HEK293 (cell line): ENCODE measurements around the gene ZNF462.

Experiments
- CTCF ChIA-PET: fragments of 350-600 bp; formaldehyde crosslinking; extraction: SDS; loops from one replicate; lab custom pipeline; 2021; ENCODE audit warnings: antibody characterized with exemption; lab: Yijun Ruan, JAX
- POLR2A ChIA-PET: fragments of 300-600 bp; formaldehyde crosslinking; extraction: SDS; loops from one replicate; lab custom pipeline; 2020; ENCODE audit warnings: antibody characterized with exemption, inconsistent platforms; lab: Yijun Ruan, JAX
- H3K27ac ChIP-seq: fragments of 200-500 bp; sonication (Bioruptor generic); 2 replicates; pipeline ENCODE4 v1.5.1; 2014; ENCODE audit warnings: low read depth, low read length, control low read depth, inconsistent platforms; ENCODE audit errors: extremely low read depth
- H3K36me3 ChIP-seq, 2 experiments: fragments of 200-500 bp in 1 of 2; sonication (Bioruptor generic) in 1 of 2; 1 replicate in 1 of 2; 2 replicates in 1 of 2; pipeline ENCODE4 v1.5.1; 2014 to 2017; ENCODE audit warnings: inconsistent platforms in 2 of 2, low read length in 2 of 2; ENCODE audit not compliant: control insufficient read depth in 2 of 2, insufficient read depth in 1 of 2
- H3K4me1 ChIP-seq: fragments of 200-500 bp; sonication (Bioruptor generic); 2 replicates; pipeline ENCODE4 v1.5.1; 2014; ENCODE audit warnings: mild to moderate bottlenecking, low read length, inconsistent platforms; ENCODE audit not compliant: control insufficient read depth, insufficient read depth
- H3K4me3 ChIP-seq: 2 replicates; pipeline ENCODE4 v1.5.1; 2011; ENCODE audit warnings: low read depth, mild to moderate bottlenecking, control low read depth, low read length, moderate library complexity
- H3K9me3 ChIP-seq: fragments of 200-500 bp; sonication (Bioruptor generic); 2 replicates; pipeline ENCODE4 v1.5.1; 2014; ENCODE audit warnings: low read depth, low read length, inconsistent platforms; ENCODE audit not compliant: control insufficient read depth, insufficient read depth
- BCL6B ChIP-seq: fragments of 450-650 bp; formaldehyde crosslinking; IDR thresholded peaks from 2 replicates; pipeline ENCODE4 v1.5.1; 2017; ENCODE audit warnings: missing biosample characterization, missing genetic modification characterization
- FEZF1 ChIP-seq: fragments of 450-650 bp; formaldehyde crosslinking; IDR thresholded peaks from 2 replicates; pipeline ENCODE4 v1.5.1; 2016; ENCODE audit warnings: missing biosample characterization, missing genetic modification characterization
- KLF7 ChIP-seq: fragments of 450-650 bp; formaldehyde crosslinking; IDR thresholded peaks from 2 replicates; pipeline ENCODE4 v1.5.1; 2016; ENCODE audit warnings: missing biosample characterization, missing genetic modification characterization, borderline replicate concordance
- KLF8 ChIP-seq: fragments of 450-650 bp; formaldehyde crosslinking; IDR thresholded peaks from 2 replicates; pipeline ENCODE4 v1.5.1; 2016; ENCODE audit warnings: missing biosample characterization, missing genetic modification characterization
- MZF1 ChIP-seq: fragments of 450-650 bp; formaldehyde crosslinking; IDR thresholded peaks from 2 replicates; pipeline ENCODE4 v1.5.1; 2017; ENCODE audit warnings: missing biosample characterization, missing genetic modification characterization, borderline replicate concordance
- OVOL3 ChIP-seq: fragments of 450-650 bp; formaldehyde crosslinking; IDR thresholded peaks from 2 replicates; pipeline ENCODE4 v1.5.1; 2016; ENCODE audit warnings: missing biosample characterization, missing genetic modification characterization
- PRDM1 ChIP-seq: fragments of 450-650 bp; formaldehyde crosslinking; IDR thresholded peaks from 2 replicates; pipeline ENCODE4; 2016; ENCODE audit warnings: missing biosample characterization, missing genetic modification characterization
- ZBTB8A ChIP-seq: fragments of 450-650 bp; formaldehyde crosslinking; IDR thresholded peaks from 2 replicates; pipeline ENCODE4 v1.5.1; 2016; ENCODE audit warnings: missing biosample characterization, missing genetic modification characterization
- ZFHX2 ChIP-seq: fragments of 450-650 bp; formaldehyde crosslinking; conservative IDR thresholded peaks from 2 replicates; pipeline ENCODE4 v1.5.1; 2016; ENCODE audit warnings: missing biosample characterization, missing genetic modification characterization
- ZNF112 ChIP-seq: fragments of 450-650 bp; formaldehyde crosslinking; IDR thresholded peaks from 2 replicates; pipeline ENCODE4 v1.5.0; 2017; ENCODE audit warnings: missing biosample characterization, missing genetic modification characterization
- ZNF114 ChIP-seq: fragments of 450-650 bp; formaldehyde crosslinking; IDR thresholded peaks from 2 replicates; pipeline ENCODE4 v1.5.0; 2017; ENCODE audit warnings: missing biosample characterization, missing genetic modification characterization
- ZNF155 ChIP-seq: fragments of 450-650 bp; formaldehyde crosslinking; IDR thresholded peaks from 2 replicates; pipeline ENCODE4 v1.5.1; 2016; ENCODE audit warnings: missing biosample characterization, missing genetic modification characterization
- ZNF214 ChIP-seq: fragments of 450-650 bp; formaldehyde crosslinking; IDR thresholded peaks from 2 replicates; pipeline ENCODE4 v1.5.1; 2017; ENCODE audit warnings: missing biosample characterization, mild to moderate bottlenecking, missing genetic modification characterization, borderline replicate concordance
- ZNF24 ChIP-seq: fragments of 450-650 bp; formaldehyde crosslinking; IDR thresholded peaks from 2 replicates; pipeline ENCODE4 v1.5.1; 2016; ENCODE audit warnings: missing biosample characterization, missing genetic modification characterization
- ZNF311 ChIP-seq: fragments of 450-650 bp; formaldehyde crosslinking; IDR thresholded peaks from 2 replicates; pipeline ENCODE4 v1.5.1; 2017; ENCODE audit warnings: missing biosample characterization, missing genetic modification characterization, borderline replicate concordance
- ZNF362 ChIP-seq: fragments of 450-650 bp; formaldehyde crosslinking; IDR thresholded peaks from 2 replicates; pipeline ENCODE4 v1.5.1; 2016; ENCODE audit warnings: missing biosample characterization, missing genetic modification characterization
- ZNF433 ChIP-seq: fragments of 450-650 bp; formaldehyde crosslinking; IDR thresholded peaks from 2 replicates; pipeline ENCODE4 v1.5.1; 2016; ENCODE audit warnings: missing biosample characterization, missing genetic modification characterization, low read depth
- ZNF561 ChIP-seq: fragments of 450-650 bp; IDR thresholded peaks from 2 replicates; pipeline ENCODE4 v1.5.1; 2018; ENCODE audit warnings: missing biosample characterization, missing genetic modification characterization, borderline replicate concordance
- ZNF747 ChIP-seq: fragments of 450-650 bp; formaldehyde crosslinking; IDR thresholded peaks from 2 replicates; pipeline ENCODE4 v1.5.1; 2016; ENCODE audit warnings: missing biosample characterization, missing genetic modification characterization
- TF ChIP-seq, protein P1 (sequence below): fragments of 450-650 bp; formaldehyde crosslinking; IDR thresholded peaks from 2 replicates; pipeline ENCODE4 v1.5.1; 2016; ENCODE audit warnings: missing biosample characterization, missing genetic modification characterization
- TF ChIP-seq, protein P2 (sequence below): fragments of 450-650 bp; formaldehyde crosslinking; IDR thresholded peaks from 2 replicates; pipeline ENCODE4 v1.5.1; 2016; ENCODE audit warnings: missing biosample characterization, missing genetic modification characterization
- TF ChIP-seq, protein P3 (sequence below): fragments of 450-650 bp; formaldehyde crosslinking; IDR thresholded peaks from 2 replicates; pipeline ENCODE4 v1.5.1; 2016; ENCODE audit warnings: missing biosample characterization, missing genetic modification characterization, borderline replicate concordance
- TF ChIP-seq, protein P4 (sequence below): fragments of 450-650 bp; IDR thresholded peaks from 2 replicates; pipeline ENCODE4 v1.5.1; 2018; ENCODE audit warnings: missing biosample characterization, missing genetic modification characterization

Gene ZNF462

GRCh38 chr9:106828965-106829364, 34.0 kb upstream of the ZNF462 start:
- ChIA-PET CTCF (no interaction called here), POLR2A (no interaction called here)
- no peaks in the 10 kb centered on the region for H3K9me3 ChIP-seq
- H3K4me1 ChIP-seq, result no peaks in the 10 kb centered on the region
- no peak overlapping the region for H3K4me3 ChIP-seq
- H3K27ac ChIP-seq, result no peak overlapping the region
- H3K36me3 ChIP-seq, result no peaks in the 10 kb centered on the region
- TF ChIP-seq ZNF433 (tag by site-specific recombination) (no peak), PRDM1 (tag by site-specific recombination) (no peak), ZNF112 (tag by site-specific recombination) (no peak), ZFHX2 (no peak), OVOL3 (tag by site-specific recombination) (no peak), FEZF1 (no peak), ZNF24 (no peak), ZNF747 (no peak), ZNF362 (tag by site-specific recombination) (no peak), ZNF214 (no peak)
- TF ChIP-seq, protein P1, sequence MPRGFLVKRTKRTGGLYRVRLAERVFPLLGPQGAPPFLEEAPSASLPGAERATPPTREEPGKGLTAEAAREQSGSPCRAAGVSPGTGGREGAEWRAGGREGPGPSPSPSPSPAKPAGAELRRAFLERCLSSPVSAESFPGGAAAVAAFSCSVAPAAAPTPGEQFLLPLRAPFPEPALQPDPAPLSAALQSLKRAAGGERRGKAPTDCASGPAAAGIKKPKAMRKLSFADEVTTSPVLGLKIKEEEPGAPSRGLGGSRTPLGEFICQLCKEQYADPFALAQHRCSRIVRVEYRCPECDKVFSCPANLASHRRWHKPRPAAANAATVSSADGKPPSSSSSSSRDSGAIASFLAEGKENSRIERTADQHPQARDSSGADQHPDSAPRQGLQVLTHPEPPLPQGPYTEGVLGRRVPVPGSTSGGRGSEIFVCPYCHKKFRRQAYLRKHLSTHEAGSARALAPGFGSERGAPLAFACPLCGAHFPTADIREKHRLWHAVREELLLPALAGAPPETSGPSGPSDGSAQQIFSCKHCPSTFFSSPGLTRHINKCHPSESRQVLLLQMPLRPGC (tag by site-specific recombination), result no peak
- TF ChIP-seq, protein P2, sequence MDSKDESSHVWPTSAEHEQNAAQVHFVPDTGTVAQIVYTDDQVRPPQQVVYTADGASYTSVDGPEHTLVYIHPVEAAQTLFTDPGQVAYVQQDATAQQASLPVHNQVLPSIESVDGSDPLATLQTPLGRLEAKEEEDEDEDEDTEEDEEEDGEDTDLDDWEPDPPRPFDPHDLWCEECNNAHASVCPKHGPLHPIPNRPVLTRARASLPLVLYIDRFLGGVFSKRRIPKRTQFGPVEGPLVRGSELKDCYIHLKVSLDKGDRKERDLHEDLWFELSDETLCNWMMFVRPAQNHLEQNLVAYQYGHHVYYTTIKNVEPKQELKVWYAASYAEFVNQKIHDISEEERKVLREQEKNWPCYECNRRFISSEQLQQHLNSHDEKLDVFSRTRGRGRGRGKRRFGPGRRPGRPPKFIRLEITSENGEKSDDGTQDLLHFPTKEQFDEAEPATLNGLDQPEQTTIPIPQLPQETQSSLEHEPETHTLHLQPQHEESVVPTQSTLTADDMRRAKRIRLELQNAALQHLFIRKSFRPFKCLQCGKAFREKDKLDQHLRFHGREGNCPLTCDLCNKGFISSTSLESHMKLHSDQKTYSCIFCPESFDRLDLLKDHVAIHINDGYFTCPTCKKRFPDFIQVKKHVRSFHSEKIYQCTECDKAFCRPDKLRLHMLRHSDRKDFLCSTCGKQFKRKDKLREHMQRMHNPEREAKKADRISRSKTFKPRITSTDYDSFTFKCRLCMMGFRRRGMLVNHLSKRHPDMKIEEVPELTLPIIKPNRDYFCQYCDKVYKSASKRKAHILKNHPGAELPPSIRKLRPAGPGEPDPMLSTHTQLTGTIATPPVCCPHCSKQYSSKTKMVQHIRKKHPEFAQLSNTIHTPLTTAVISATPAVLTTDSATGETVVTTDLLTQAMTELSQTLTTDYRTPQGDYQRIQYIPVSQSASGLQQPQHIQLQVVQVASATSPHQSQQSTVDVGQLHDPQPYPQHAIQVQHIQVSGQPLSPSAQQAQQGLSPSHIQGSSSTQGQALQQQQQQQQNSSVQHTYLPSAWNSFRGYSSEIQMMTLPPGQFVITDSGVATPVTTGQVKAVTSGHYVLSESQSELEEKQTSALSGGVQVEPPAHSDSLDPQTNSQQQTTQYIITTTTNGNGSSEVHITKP (tag by site-specific recombination), result no peak
- TF ChIP-seq, protein P3, sequence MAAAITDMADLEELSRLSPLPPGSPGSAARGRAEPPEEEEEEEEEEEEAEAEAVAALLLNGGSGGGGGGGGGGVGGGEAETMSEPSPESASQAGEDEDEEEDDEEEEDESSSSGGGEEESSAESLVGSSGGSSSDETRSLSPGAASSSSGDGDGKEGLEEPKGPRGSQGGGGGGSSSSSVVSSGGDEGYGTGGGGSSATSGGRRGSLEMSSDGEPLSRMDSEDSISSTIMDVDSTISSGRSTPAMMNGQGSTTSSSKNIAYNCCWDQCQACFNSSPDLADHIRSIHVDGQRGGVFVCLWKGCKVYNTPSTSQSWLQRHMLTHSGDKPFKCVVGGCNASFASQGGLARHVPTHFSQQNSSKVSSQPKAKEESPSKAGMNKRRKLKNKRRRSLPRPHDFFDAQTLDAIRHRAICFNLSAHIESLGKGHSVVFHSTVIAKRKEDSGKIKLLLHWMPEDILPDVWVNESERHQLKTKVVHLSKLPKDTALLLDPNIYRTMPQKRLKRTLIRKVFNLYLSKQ (tag by site-specific recombination), result no peak

- Histone ChIP-seq H3K9me3 (no peaks in the 10 kb centered on the region), H3K27ac (no peak overlapping the region), H3K36me3 (no peaks in the 10 kb centered on the region), H3K4me1 (no peaks in the 10 kb centered on the region), H3K4me3 (no peak overlapping the region)
- TF ChIP-seq, protein P4, sequence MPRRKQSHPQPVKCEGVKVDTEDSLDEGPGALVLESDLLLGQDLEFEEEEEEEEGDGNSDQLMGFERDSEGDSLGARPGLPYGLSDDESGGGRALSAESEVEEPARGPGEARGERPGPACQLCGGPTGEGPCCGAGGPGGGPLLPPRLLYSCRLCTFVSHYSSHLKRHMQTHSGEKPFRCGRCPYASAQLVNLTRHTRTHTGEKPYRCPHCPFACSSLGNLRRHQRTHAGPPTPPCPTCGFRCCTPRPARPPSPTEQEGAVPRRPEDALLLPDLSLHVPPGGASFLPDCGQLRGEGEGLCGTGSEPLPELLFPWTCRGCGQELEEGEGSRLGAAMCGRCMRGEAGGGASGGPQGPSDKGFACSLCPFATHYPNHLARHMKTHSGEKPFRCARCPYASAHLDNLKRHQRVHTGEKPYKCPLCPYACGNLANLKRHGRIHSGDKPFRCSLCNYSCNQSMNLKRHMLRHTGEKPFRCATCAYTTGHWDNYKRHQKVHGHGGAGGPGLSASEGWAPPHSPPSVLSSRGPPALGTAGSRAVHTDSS (tag by site-specific recombination), result no peak
- TF ChIP-seq ZNF155 (tag by site-specific recombination) (no peak), BCL6B (no peak), ZNF561 (tag by site-specific recombination) (no peak), KLF7 (tag by site-specific recombination) (no peak), ZNF114 (tag by site-specific recombination) (no peak), MZF1 (tag by site-specific recombination) (no peak), KLF8 (tag by site-specific recombination) (no peak), PRDM1 (tag by site-specific recombination) (no peak), ZBTB8A (tag by site-specific recombination) (no peak), ZNF311 (tag by site-specific recombination) (no peak)
- ChIA-PET POLR2A (no interaction called here), CTCF (no interaction called here)
These were observed 33.1 kb upstream of the ZNF462 start for GRCh38 chr9:106829666-106830408.
